Measurements from ENCODE around the gene GNAI3. TPM values are rescaled to one million over a fixed set of nuclear protein-coding genes. Genes with fewer than 3 reads are reported as not detected.
A peak's percentile ranks its signal among the peaks of the same experiment; 100 is the strongest.

GNAI3 gene
- total and polyA plus RNA-seq, 2 of the 13 experiments (the other 11 are each of a cell fraction or from before 2014, with no cell fraction given), result 4.3 to 9.0 TPM

DNA sequence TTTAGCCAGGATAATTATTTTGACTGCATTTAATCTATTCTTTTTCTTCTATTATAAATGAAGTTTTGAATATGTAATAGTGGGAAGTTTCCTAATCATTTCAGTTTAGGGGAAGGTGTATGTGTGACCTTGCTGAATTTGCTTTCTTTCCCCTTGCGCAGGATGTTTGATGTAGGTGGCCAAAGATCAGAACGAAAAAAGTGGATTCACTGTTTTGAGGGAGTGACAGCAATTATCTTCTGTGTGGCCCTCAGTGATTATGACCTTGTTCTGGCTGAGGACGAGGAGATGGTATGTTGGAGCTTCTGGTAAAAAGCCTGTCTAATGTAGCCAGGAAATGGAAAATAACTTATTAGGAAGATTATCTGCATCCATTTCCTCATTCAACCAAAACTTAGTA, 37.6 kb downstream of the GNAI3 start (continued):
- TF ChIP-seq EP300 (IDR thresholded peaks at IDR 0.05; ENCODE audit: low read depth in 2 of 2, low read length in 2 of 2) (peak in 1 of 2 experiments; percentile 67; a peak in 2 of 4 replicates), EP300 (CRISPR knock-in tag; IDR thresholded peaks at IDR 0.05; ENCODE audit: borderline replicate concordance) (no peak; the same call in 1 of the 2 replicates), ZNF33A (CRISPR knock-in tag; IDR thresholded peaks at IDR 0.05; ENCODE audit: borderline replicate concordance) (no peak), ZNF3 (CRISPR knock-in tag; IDR thresholded peaks at IDR 0.05) (no peak), ASH2L (IDR thresholded peaks at IDR 0.05; ENCODE audit: insufficient read length, low read depth, low read length) (peak; percentile 20), FOXP1 (IDR thresholded peaks at IDR 0.05) (no peak), FOXP1 (CRISPR knock-in tag; IDR thresholded peaks at IDR 0.05) (peak; percentile 21; the same call in 1 of the 2 replicates), GFI1 (CRISPR knock-in tag; IDR thresholded peaks at IDR 0.05; ENCODE audit: borderline replicate concordance) (peak; percentile 69), TCF7 (IDR thresholded peaks at IDR 0.05; ENCODE audit: low read depth) (peak; percentile 50; the same call in 1 of the 2 replicates), ZNF292 (CRISPR knock-in tag; IDR thresholded peaks at IDR 0.05; ENCODE audit: borderline replicate concordance, low read depth) (peak; percentile 19; the same call in 1 of the 2 replicates), EHMT2 (IDR thresholded peaks at IDR 0.05; ENCODE audit: borderline replicate concordance, low read depth, low read length) (no peak), RXRB (CRISPR knock-in tag; IDR thresholded peaks at IDR 0.05; ENCODE audit: borderline replicate concordance) (0 out of 2 replicates have a peak, but pooled peaks have one; percentile 47), BRD4 (CRISPR knock-in tag; IDR thresholded peaks at IDR 0.05) (no peak), TBX2 (CRISPR knock-in tag; IDR thresholded peaks at IDR 0.05; ENCODE audit: borderline replicate concordance) (peak; percentile 93), MTA1 (CRISPR knock-in tag; IDR thresholded peaks at IDR 0.05; ENCODE audit: borderline replicate concordance) (no peak), ZBTB7A (CRISPR knock-in tag; IDR thresholded peaks at IDR 0.05) (no peak), DNMT3B (CRISPR knock-in tag; conservative IDR thresholded peaks at IDR 0.05) (no peak), HMG20A (CRISPR knock-in tag; IDR thresholded peaks at IDR 0.05; ENCODE audit: borderline replicate concordance) (peak; percentile 43; the same call in 1 of the 2 replicates), ZNF343 (CRISPR knock-in tag; IDR thresholded peaks at IDR 0.05) (no peak), DPF2 (CRISPR knock-in tag; IDR thresholded peaks at IDR 0.05; ENCODE audit: borderline replicate concordance, low read depth) (peak; percentile 84; the same call in 1 of the 2 replicates), ZNF543 (CRISPR knock-in tag; IDR thresholded peaks at IDR 0.05) (no peak)
- TF ChIP-seq, protein P1, sequence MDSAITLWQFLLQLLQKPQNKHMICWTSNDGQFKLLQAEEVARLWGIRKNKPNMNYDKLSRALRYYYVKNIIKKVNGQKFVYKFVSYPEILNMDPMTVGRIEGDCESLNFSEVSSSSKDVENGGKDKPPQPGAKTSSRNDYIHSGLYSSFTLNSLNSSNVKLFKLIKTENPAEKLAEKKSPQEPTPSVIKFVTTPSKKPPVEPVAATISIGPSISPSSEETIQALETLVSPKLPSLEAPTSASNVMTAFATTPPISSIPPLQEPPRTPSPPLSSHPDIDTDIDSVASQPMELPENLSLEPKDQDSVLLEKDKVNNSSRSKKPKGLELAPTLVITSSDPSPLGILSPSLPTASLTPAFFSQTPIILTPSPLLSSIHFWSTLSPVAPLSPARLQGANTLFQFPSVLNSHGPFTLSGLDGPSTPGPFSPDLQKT (CRISPR knock-in tag; IDR thresholded peaks at IDR 0.05; ENCODE audit: borderline replicate concordance), result no peak
- TF ChIP-seq, protein P2, sequence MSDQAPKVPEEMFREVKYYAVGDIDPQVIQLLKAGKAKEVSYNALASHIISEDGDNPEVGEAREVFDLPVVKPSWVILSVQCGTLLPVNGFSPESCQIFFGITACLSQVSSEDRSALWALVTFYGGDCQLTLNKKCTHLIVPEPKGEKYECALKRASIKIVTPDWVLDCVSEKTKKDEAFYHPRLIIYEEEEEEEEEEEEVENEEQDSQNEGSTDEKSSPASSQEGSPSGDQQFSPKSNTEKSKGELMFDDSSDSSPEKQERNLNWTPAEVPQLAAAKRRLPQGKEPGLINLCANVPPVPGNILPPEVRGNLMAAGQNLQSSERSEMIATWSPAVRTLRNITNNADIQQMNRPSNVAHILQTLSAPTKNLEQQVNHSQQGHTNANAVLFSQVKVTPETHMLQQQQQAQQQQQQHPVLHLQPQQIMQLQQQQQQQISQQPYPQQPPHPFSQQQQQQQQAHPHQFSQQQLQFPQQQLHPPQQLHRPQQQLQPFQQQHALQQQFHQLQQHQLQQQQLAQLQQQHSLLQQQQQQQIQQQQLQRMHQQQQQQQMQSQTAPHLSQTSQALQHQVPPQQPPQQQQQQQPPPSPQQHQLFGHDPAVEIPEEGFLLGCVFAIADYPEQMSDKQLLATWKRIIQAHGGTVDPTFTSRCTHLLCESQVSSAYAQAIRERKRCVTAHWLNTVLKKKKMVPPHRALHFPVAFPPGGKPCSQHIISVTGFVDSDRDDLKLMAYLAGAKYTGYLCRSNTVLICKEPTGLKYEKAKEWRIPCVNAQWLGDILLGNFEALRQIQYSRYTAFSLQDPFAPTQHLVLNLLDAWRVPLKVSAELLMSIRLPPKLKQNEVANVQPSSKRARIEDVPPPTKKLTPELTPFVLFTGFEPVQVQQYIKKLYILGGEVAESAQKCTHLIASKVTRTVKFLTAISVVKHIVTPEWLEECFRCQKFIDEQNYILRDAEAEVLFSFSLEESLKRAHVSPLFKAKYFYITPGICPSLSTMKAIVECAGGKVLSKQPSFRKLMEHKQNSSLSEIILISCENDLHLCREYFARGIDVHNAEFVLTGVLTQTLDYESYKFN (CRISPR knock-in tag; conservative IDR thresholded peaks at IDR 0.05), result peak; percentile 90
- TF ChIP-seq, protein P3, sequence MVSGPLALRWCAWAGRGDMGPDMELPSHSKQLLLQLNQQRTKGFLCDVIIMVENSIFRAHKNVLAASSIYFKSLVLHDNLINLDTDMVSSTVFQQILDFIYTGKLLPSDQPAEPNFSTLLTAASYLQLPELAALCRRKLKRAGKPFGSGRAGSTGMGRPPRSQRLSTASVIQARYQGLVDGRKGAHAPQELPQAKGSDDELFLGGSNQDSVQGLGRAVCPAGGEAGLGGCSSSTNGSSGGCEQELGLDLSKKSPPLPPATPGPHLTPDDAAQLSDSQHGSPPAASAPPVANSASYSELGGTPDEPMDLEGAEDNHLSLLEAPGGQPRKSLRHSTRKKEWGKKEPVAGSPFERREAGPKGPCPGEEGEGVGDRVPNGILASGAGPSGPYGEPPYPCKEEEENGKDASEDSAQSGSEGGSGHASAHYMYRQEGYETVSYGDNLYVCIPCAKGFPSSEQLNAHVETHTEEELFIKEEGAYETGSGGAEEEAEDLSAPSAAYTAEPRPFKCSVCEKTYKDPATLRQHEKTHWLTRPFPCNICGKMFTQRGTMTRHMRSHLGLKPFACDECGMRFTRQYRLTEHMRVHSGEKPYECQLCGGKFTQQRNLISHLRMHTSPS (CRISPR knock-in tag; IDR thresholded peaks at IDR 0.05; ENCODE audit: low read depth), result no peak
- TF ChIP-seq, protein P4, sequence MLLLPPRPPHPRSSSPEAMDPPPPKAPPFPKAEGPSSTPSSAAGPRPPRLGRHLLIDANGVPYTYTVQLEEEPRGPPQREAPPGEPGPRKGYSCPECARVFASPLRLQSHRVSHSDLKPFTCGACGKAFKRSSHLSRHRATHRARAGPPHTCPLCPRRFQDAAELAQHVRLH (CRISPR knock-in tag; IDR thresholded peaks at IDR 0.05; ENCODE audit: borderline replicate concordance, low read depth), result no peak
